IMR-90 (cell line): ENCODE data around the gene KRTAP9-2. TPM values are rescaled to one million over a fixed set of nuclear protein-coding genes. Genes with fewer than 3 reads are reported as not detected.
"Not testable (repeated sequence)": the region's sequence is repeated elsewhere in the genome, so short reads cannot be mapped to it uniquely, and the experiment has no call there.

Experiments
- ATAC-seq: fragments of 200-7000 bp; cut with Tn5 transposase; 2 replicates; pipeline ENCODE4 v1.9.1; 2020; ENCODE audit warnings: low read depth, mild to moderate bottlenecking, moderate library complexity
- Bru-seq: library from RNA; stranded (reverse); fragments of 400-500 nt; gene quantifications from one replicate; lab custom pipeline; 2021; lab: Mats Ljungman, UMichigan
- BruChase-seq, 2 experiments: library from RNA; stranded (reverse); fragments of 400-500 nt; gene quantifications; one replicate each; lab custom pipeline; 2021; lab: Mats Ljungman, UMichigan
- BruUV-seq: library from RNA; stranded (reverse); fragments of 400-500 nt; replicated peaks from 2 replicates; lab custom pipeline; 2021; lab: Mats Ljungman, UMichigan
- CTCF ChIA-PET: fragments of 300-600 bp; formaldehyde crosslinking; extraction: SDS; loops from one replicate; lab custom pipeline; 2021; ENCODE audit warnings: antibody characterized with exemption; lab: Yijun Ruan, JAX
- POLR2A ChIA-PET: fragments of 300-600 bp; sonication (Branson Sonifier 250); formaldehyde crosslinking; loops from one replicate; lab custom pipeline; 2022; ENCODE audit warnings: antibody characterized with exemption; ENCODE audit not compliant: unreplicated experiment; lab: Charles Lee
- DNase-seq: peaks from one replicate; pipeline ENCODE4 v3.0.0; 2013
- H2AFZ ChIP-seq: replicated peaks from 2 replicates; pipeline ENCODE3; 2013; ENCODE audit warnings: low read length, mild to moderate bottlenecking; ENCODE audit not compliant: poor library complexity
- H2AK5ac ChIP-seq: 2 replicates; pipeline ENCODE4 v1.6.1; 2013; ENCODE audit warnings: low read depth, low read length, inconsistent platforms
- H2AK9ac ChIP-seq: replicated peaks from 2 replicates; pipeline ENCODE3; 2013; ENCODE audit warnings: mild to moderate bottlenecking, low read depth, low read length, moderate library complexity; ENCODE audit not compliant: poor library complexity
- H2BK120ac ChIP-seq: 2 replicates; pipeline ENCODE4 v1.6.1; 2013; ENCODE audit warnings: low read depth, low read length, inconsistent platforms
- H2BK15ac ChIP-seq: 3 replicates; pipeline ENCODE4 v1.6.1; 2013; ENCODE audit warnings: low read depth, low read length, inconsistent platforms
- H2BK20ac ChIP-seq: 2 replicates; pipeline ENCODE4 v1.6.1; 2013; ENCODE audit warnings: low read depth, mild to moderate bottlenecking, inconsistent platforms, low read length, moderate library complexity
- H2BK5ac ChIP-seq: 2 replicates; pipeline ENCODE4 v1.6.1; 2013; ENCODE audit warnings: mild to moderate bottlenecking, low read depth, low read length, inconsistent platforms; ENCODE audit not compliant: poor library complexity, severe bottlenecking
- H3K14ac ChIP-seq: replicated peaks from 2 replicates; pipeline ENCODE4 v1.6.1; 2013; ENCODE audit warnings: low read depth, low read length, inconsistent platforms
- H3K18ac ChIP-seq: 2 replicates; pipeline ENCODE4 v1.6.1; 2013; ENCODE audit warnings: low read depth, low read length, control low read depth
- H3K23ac ChIP-seq: 2 replicates; pipeline ENCODE4 v1.6.1; 2013; ENCODE audit warnings: low read depth, low read length, inconsistent platforms
- H3K27ac ChIP-seq: 2 replicates; pipeline ENCODE4 v1.5.1; 2013; ENCODE audit warnings: mild to moderate bottlenecking, control low read depth, low read length; ENCODE audit not compliant: insufficient read depth
- H3K27me3 ChIP-seq: 2 replicates; pipeline ENCODE4 v1.6.1; 2013; ENCODE audit warnings: low read length; ENCODE audit not compliant: control insufficient read depth, insufficient read depth
- H3K36me3 ChIP-seq: 2 replicates; pipeline ENCODE4 v1.6.1; 2013; ENCODE audit warnings: low read length, mixed read lengths; ENCODE audit not compliant: control insufficient read depth, insufficient read depth
- H3K4ac ChIP-seq: 2 replicates; pipeline ENCODE4 v1.6.1; 2013; ENCODE audit warnings: low read depth, low read length, inconsistent platforms
- H3K4me1 ChIP-seq: 2 replicates; pipeline ENCODE4 v1.6.1; 2013; ENCODE audit warnings: low read length, mixed read lengths; ENCODE audit not compliant: control insufficient read depth, insufficient read depth
- H3K4me2 ChIP-seq: 2 replicates; pipeline ENCODE4 v1.6.1; 2013; ENCODE audit warnings: low read depth, mild to moderate bottlenecking, control low read depth, low read length, moderate library complexity
- H3K4me3 ChIP-seq: 2 replicates; pipeline ENCODE4 v1.5.1; 2013; ENCODE audit warnings: low read depth, mild to moderate bottlenecking, control low read depth, low read length, moderate library complexity; ENCODE audit not compliant: insufficient read depth
- H3K56ac ChIP-seq: 2 replicates; pipeline ENCODE4 v1.6.1; 2013; ENCODE audit warnings: low read length, inconsistent platforms; ENCODE audit not compliant: insufficient read depth; ENCODE audit errors: extremely low read depth
- H3K79me1 ChIP-seq, 2 experiments: 2 replicates each; pipeline ENCODE4 v1.6.1; 2013; ENCODE audit warnings: low read length in 2 of 2, inconsistent platforms in 1 of 2, low read depth in 1 of 2
- H3K9ac ChIP-seq: 2 replicates; pipeline ENCODE4 v1.6.1; 2013; ENCODE audit warnings: low read depth, low read length, control low read depth
- H3K9me1 ChIP-seq: 2 replicates; pipeline ENCODE4 v1.6.1; 2013; ENCODE audit warnings: low read length, inconsistent platforms; ENCODE audit not compliant: insufficient read depth
- H3K9me3 ChIP-seq: 2 replicates; pipeline ENCODE4 v1.6.1; 2013; ENCODE audit warnings: low read length; ENCODE audit not compliant: control insufficient read depth, insufficient read depth
- H4K20me1 ChIP-seq: 2 replicates; pipeline ENCODE4 v1.6.1; 2013; ENCODE audit warnings: low read length, inconsistent platforms; ENCODE audit not compliant: insufficient read depth
- H4K5ac ChIP-seq: 2 replicates; pipeline ENCODE4 v1.6.1; 2013; ENCODE audit warnings: mild to moderate bottlenecking, low read depth, low read length, control low read depth
- H4K8ac ChIP-seq, 2 experiments: 2 replicates each; pipeline ENCODE4 v1.6.1; 2013; ENCODE audit warnings: low read depth in 2 of 2, low read length in 2 of 2, control low read depth in 1 of 2, inconsistent platforms in 1 of 2
- H4K91ac ChIP-seq: 2 replicates; pipeline ENCODE4 v1.6.1; 2013; ENCODE audit warnings: low read depth, low read length, inconsistent platforms; ENCODE audit not compliant: insufficient read depth
- WGBS, 2 experiments: methylation state at CpG; one replicate each; pipeline versions ENCODE4 v1.1.5 to v1.1.7; 2013; ENCODE audit warnings: missing lambda C conversion rate in 2 of 2; ENCODE audit not compliant: insufficient read length in 1 of 2; ENCODE audit errors: extremely low coverage in 2 of 2; 5-methylcytosine and 5-hydroxymethylcytosine counted together
- dilution Hi-C: fragments of 300-500 bp; cut with HindIII; formaldehyde crosslinking; loops from one replicate; pipeline ENCODE4 v1.14.3; 2018; ENCODE audit warnings: low sequenced_read_pairs; ENCODE audit not compliant: unreplicated experiment
- in situ Hi-C: fragments of 300-500 bp; cut with MboI; formaldehyde crosslinking; loops from 3 replicates; pipeline ENCODE4 v1.14.3; 2019; ENCODE audit warnings: low sequenced_read_pairs, inconsistent platforms, mixed read lengths
- intact Hi-C: fragments of 100-400 bp; cut with micrococcal nuclease; formaldehyde crosslinking; loops from 2 replicates; pipeline ENCODE4 v1.10.0; 2022
- long read RNA-seq: library from polyadenylated mRNA; unstranded; transcript quantifications from one replicate; pipeline ENCODE4 v2.0.0, GENCODE V29; 2021; ENCODE audit not compliant: unreplicated experiment
- polyA plus RNA-seq, 3 experiments: library from polyadenylated mRNA; depleted of rRNA; stranded (reverse); fragments of >200 nt; gene quantifications; 2 replicates each; pipeline ENCODE4 v1.2.3, GENCODE V29; 2012; ENCODE audit warnings: low replicate concordance in 1 of 3
- total RNA-seq: library from RNA; depleted of rRNA; stranded (reverse); fragments of >200 nt; gene quantifications from 2 replicates; pipeline ENCODE4 v1.2.3, GENCODE V29; 2012; rRNA removed

The KRTAP9-2 gene
- total RNA-seq (not detected in 2 replicates), polyA plus RNA-seq (2012; rRNA removed) (not detected in 2 replicates), Bru-seq, nascent RNA (not detected), BruChase-seq, experiment 1, labeled RNA remaining after a 6-hour chase (not detected), BruChase-seq, experiment 2, labeled RNA remaining after a 2-hour chase (not detected)
- polyA plus RNA-seq (2012; cell fraction: cytosol; rRNA removed), result not detected in 2 replicates
- polyA plus RNA-seq (2012; cell fraction: nucleus; rRNA removed; ENCODE audit: low replicate concordance), result not detected in 2 replicates
- long read RNA-seq, result 0 reads

DNA sequence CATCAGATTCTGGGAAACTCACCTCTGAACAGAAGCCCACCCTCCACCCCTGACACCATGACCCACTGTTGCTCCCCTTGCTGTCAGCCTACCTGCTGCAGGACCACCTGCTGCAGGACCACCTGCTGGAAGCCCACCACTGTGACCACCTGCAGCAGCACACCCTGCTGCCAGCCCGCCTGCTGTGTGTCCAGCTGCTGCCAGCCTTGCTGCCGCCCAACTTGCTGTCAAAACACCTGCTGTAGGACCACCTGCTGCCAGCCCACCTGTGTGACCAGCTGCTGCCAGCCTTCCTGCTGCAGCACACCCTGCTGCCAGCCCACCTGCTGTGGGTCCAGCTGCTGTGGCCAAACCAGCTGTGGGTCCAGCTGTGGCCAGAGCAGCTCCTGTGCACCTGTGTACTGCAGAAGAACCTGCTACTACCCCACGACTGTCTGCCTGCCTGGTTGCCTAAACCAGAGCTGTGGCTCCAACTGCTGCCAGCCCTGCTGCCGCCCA, at the start of gene KRTAP9-2:
Gene KRTAP9-2 (plus strand): TSS at position 51 of the 498 bp plus-strand sequence. CDS start 7 bp downstream, at position 58.
- DNase-seq, intact Hi-C loops, H4K91ac ChIP-seq, POLR2A ChIA-PET, H2BK120ac ChIP-seq, H3K4me3 ChIP-seq, H3K4ac ChIP-seq, H3K4me1 ChIP-seq, H4K5ac ChIP-seq, H3K9ac ChIP-seq, H3K36me3 ChIP-seq, H3K9me1 ChIP-seq, H3K27me3 ChIP-seq, H3K79me1 ChIP-seq, H2AFZ ChIP-seq, H2AK5ac ChIP-seq, H2BK20ac ChIP-seq, H3K4me2 ChIP-seq, H3K23ac ChIP-seq, H2BK5ac ChIP-seq, H2AK9ac ChIP-seq, H3K9me3 ChIP-seq, H3K27ac ChIP-seq, H2BK15ac ChIP-seq, ATAC-seq, H4K20me1 ChIP-seq, in situ Hi-C loops, BruUV-seq, H4K8ac ChIP-seq, H3K18ac ChIP-seq, dilution Hi-C loops, CTCF ChIA-PET, H3K56ac ChIP-seq, H3K14ac ChIP-seq: not testable (repeated sequence)
- WGBS, 2 experiments, result 60% methylated on average over 1 of the region's 4 CpGs; no CpG with 5 or more reads in 1 of the 2 experiments
